Non-pigmented ciliary epithelial cell (primary cell): ENCODE results near the gene ETV3L.

Source experiments
- DNase-seq: peaks from one replicate; pipeline ENCODE4 v3.0.0-alpha.2; 2010; ENCODE audit warnings: low read depth

ETV3L gene

DNA sequence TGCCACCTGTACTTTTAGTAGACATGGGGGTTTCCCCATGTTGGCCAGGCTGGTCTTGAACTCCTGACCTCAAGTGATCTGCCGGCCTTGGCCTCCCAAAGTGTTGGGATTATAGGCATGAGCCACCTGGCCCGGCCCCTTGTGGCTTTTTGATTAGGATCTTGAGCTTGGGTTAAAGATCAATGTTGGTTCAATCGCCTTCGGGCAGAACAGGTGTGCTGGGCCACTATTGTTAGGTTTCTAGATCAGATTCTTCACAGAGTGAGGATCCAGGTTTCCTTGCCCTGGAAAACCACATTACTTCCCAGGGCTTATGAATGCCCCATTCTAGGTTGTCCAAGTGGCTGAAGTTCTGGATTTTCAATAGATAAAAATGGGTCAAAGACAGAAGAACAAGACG is 32.5 kb upstream of the ETV3L start:
- DNase-seq: no peak

DNA sequence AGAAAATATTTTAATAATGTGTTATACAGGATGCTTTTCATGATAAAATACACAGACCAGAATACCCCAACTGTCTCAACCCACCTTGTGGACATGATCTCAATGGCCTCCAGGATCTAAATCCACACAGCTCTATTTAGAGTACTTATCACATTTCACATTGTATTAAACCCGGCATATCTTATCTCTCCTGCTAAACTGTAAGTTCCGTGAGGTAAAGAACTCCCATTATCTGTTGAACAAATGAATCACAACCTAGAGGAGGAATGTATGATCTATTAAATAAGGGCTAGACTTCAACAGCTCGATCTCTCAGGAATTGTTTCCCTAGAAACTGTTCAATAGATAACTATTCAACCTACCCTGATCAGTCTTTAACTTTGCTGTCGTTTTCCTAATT is 31.7 kb upstream of the ETV3L start:
- DNase-seq: no peak

DNA sequence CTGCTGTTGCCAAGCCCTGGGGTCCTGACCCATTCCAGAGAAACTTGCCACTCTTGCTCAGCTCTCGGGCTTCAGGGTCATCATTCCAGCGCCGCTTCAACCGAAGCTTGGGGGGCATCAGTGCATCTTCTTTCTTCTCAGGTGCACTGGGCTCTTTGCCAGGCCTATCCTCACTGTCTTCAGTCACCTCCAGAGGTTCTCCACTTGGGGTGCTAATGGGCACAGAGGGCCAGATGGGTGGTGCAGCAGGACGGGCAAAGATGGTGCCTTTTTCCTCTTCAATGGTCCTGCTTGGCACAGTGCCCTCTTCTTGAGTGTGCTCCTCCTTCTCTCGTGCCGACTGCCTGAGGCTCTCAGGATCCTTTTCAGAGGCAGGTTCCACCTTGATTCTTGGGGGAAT is 25.2 kb upstream of the ETV3L start:
- no peak for DNase-seq

DNA sequence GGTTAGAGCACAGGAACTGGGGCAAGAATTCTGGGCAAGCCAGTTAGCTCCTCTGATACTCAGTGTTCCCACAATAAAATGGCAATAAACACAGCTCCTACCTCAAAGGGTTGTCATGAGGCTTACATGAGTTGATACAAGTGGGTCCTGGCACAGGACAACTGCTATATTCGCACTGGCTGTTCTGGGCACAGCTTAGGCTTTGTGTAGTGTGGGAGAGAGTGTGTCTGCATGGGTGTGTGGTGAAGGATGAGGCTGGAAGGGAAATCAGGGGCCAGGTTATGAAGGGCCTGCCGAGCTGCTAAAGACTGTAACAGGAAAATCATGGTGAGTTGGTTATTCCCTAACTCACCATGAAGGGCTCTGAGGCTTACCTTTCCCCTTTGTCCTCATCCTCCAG is 19.8 kb upstream of the ETV3L start:
- no peak for DNase-seq

DNA sequence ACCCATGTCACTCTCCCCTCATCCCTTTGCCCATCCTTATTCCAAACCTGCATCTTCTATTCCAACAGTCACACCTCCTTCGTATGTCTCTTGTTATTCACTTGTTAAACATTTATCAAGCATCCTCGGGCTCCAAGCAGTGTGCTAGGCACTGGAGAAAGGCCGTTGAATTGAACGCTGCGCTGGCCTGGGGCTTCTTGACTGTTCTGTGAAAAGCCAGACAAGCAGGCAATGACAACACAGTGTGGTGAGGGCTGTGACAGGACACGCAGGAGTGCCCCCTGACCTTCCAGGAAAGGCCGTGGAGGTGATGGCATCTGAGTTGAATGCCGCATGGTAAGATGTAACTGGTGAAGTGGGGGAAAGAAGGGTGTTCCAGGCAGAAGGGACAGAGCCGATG is 19.4 kb upstream of the ETV3L start:
- DNase-seq: no peak

DNA sequence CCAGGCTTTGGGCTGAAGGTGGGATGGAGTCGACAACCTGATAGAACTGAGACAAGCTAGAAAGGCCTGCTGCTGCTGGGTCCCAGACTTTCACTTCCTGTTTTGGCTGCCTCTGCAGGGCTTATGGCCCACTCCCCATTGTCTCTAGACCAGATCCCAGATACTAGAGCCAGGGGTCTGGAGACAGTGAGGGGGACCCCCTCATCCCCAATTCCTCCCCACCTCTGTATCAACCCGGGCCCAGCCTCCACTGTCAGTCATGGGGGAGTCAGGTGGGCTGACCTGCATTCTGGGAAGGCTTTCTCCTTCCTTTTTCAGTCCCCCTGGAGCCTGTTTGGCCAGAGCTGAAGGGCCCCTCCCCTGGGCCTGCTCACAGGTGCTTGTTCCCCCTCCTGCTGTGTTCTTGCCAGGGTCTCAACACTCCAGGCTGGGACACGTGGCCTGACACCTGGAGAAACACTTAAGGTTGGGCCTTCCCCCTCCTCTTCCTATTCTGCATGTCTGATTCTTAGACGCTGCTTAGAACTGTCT is 18.0 kb upstream of the ETV3L start:
- no peak for DNase-seq

DNA sequence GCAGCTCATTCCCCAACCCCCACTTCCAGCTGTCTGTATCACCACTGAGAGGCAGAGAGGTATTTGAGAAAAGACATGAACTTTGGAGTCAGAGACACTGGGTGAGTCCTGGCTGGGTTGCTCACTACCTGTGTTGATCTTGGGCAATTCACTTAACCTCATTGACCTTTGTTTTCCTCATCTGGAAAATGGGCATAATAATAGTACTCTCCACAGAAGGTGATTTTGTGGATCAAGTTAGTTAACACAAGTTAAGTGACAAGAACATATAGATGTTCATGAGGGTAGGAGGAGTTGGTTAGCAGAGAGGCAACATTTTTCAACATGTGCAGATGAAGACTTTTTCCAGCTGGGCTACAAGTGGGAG is 17.1 kb upstream of the ETV3L start:
- DNase-seq: no peak

DNA sequence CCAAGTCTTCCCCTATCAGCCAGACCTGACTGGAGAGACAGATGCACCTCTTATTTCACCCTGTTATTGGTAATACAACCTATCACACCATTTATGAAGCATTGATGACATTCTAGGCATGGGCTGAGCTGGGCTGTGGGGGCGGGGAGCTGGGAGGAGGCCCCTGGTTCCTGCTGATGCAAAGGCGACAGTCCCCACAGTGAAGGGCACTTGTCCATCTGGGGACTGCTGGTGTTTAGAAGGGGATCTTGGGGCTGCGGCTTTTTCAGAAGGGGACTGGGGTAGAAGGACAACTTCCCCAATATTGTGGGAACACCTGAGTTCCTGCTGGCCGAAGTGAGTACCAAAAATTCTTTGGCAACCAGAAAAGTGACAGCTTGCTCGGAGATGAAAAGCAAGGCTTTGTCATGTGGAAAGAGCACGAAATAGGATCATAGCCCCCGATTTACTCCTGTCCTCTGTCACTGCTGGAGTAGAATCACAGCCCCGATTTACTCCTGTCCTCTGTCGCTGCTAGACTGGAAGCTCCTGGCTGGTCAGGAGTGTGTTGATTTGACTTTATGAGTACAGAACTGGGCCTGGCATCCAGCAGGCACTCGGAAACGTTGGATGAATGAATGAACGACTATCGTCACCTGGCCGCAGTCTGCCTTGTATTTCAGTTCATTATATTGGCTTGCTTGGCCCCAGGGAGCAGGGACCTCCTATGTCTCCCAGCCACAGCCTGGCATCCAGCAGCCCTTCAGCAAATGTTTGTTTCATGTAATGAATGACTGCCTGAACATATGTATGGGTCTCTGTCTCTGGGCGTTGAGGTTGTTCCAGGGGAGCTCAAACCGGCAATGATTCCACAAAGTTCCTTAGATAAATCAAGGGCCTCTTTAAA is 16.5 kb upstream of the ETV3L start:
- DNase-seq: no peak

DNA sequence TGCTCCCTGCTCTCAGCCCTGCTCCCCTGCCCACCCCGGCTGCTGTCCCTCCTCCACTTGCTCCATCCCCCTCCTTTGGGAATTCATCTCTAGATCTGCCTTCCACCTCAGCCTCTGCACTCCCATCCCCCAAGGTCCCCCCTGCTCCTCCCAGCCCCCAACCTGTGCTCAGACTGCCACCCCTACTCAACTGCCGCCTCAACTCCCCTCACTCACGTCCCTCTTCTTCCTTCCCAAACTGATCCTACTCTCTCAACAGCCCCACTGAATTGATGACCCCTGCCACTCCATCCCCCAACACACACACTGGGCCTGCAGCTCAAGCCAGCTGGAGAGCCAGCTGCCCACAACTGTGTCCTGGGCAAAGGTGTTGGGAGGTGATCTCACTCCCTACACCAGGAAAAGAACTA is 15.8 kb upstream of the ETV3L start:
- no peak for DNase-seq

DNA sequence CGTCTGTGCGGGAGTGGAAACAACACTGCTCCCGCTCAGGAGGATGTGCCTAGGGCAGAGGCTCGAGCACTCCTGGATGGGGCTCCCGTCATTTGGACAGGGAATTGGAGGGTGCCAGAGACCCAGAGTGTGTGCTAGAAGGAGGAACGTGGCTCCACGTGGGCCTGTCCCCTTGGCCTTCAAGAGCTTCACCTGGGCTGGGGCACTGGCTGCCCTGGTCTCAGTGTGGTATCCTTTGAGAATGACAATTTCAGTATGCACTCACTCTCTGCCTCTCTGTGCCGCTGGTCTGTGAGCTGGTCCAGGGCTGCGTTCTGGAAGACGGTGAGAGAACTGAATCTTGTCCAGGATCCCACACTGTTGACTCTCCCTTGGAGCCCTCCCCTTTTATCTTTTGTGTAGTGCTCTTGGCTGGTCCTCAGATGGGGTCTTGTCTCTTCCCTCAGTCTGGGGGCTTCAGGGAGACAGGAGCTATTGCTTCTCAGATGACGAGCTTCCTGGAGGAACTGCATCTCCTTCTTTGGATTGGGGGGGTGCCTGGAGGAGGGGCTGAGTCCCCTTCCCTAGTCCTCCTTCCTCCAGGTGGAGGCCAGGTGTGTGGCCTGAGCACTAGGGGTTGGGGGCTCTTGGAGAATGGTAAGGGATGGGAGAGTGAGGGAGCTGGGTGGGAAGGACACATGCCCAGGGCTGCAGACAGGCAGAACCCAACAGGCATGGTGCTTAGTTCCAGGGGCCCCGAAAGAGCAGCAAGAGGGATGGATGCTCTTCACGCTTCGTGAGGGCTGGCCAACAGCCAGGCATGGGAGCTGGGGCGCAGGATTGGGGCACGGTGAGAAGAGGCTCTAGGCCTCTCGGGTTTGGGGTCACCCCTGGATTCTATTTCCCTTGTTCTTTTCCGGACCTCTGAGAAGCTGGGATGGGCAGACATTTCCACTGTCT is 14.8 kb upstream of the ETV3L start:
- no peak for DNase-seq

DNA sequence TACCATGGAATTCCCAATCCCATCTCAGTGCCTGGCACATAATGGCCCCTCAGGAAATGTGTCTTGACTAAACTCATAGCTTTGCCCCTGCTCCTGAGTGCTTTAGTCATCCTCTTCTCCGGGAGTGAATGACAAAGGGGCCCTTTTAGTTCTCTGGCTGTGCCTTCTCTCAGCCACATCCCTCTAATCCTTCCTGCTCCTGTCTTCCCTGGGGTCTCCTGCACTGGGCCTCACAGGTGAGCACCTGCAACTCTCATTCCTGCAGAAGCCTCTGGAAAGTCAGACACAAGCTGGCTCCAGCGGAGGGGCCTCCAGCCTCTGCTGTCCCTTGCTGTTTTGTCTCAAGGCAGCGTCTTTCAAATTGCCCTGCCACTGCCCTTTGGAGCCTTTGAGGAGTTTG is 14.0 kb upstream of the ETV3L start:
- no peak for DNase-seq

DNA sequence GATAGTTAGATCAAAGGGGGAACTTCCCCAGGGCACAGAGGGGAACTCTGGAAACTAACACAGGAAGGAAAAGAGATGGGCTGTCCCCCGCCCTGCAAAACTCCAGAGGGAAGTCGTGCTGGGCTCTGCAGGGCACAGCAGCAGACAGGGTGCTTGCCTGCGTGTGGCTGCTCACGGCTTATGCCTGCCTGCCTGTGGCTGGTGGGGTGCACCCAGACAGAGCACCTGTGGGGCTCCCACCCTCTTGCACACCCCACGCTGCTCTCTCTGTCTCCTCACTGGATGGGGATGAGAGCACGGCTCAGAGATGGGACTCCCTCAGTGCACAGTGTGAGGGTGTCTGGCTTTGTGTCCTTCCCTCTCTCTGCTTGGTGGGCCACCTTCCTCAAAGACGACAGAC is 13.5 kb upstream of the ETV3L start:
- no peak for DNase-seq

DNA sequence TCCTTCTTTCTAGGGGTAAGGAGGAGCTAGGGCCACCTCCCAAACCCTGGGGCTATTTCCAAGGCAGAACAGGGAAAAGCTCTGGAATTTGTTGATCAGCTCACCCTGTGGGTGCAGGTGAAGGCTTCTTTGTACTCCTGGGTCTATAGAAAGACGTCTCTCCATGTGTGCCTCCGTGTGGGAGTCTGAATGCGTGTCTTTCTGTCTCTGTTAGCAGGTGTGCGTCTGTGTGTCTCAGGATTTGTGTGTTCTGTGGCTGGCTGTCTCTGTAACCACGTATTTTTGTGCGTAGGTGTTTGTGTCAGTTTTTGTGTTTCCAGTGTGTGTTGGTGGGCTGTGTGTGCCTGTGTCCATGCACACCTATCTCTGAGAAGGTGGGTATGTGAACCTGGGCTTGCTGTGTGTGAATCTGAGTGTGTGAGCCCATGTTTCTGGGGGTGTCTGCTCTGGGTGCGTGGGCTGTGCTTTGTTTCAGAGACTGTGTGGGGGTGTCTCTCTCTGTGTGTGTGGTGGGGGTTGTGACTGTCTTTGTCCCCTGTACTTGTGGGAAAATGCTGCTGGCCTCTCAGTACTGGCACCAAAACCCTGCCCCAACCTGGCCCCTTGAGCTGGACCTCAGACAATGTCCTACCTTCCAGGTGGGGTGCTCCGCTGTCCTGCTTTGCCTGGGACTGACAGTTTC is 12.7 kb upstream of the ETV3L start:
- no peak for DNase-seq

DNA sequence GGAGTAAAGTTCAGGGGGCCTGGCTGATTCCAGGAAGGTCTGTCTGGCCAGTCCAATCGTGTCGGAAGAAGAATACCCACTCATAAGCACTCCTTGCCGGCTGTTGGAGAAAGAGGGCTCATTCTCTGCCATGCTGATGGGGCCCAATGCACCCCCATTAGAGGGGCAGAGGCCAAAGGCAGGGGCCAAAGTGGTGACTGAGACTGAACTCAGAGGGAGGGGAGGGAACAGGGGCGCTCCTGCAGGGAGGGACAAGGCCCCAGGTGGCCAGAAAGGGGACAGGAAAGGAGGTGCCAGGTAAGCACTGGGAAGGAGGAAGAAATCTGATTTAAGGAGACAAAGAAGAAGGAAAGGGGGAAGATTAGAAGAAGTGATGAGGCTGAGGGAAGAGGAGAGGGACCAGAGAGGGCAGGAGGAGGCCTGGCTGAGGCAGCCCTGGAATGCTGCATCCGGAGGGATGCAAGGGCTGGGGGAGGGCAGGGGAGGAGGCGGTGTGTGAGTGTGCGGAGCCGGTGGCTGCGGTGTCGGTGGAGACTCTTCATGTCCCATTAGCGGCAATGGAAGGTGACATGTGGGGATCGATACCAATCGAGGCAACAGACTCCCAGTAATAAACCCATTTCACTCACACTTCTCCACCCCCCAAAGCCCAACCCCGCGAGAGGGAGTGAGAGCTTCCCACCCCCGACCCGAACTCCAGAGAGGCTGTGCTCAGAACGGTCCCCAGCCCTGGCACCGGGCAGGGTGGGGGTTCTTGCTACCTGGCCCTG is 12.0 kb upstream of the ETV3L start:
- DNase-seq: no peak

DNA sequence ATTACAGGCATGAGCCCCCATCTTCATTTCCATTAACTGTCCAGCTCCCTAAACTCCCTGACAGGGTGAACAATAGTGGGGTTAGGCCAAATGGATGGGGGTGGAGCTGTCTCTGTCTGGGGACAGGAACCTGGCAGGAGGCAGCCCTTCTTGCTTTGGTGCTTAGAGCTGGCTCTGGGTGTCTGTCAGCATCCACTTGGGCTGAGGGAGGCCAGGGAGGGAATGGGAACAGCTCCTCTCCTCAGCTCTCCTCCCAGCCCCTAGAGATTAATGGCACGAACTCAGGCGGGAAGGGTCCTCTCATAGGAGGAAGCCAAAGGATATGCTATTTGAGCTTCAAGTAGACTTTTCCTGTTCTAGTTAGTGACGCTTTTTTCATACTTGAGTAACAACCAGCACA is 11.1 kb upstream of the ETV3L start:
- DNase-seq: no peak

DNA sequence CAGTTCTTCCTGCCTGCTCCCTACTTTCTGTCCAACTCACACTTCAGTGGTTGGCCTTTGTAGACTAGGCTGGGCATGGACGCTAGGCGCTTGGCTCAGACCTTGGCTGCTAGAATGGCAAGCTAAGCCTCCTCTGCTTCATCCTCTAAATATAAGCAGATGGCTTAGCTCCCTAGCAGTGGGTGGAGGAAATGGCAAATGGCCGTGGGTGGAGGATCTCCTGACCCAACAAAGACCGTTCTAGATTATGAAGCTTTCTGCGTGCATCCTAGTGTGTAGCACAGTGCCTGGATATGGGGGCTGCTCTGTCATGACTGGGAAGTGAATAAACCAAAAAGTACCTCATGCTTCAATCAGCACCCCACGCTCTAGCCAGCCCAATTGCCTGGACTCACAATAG is 10.4 kb upstream of the ETV3L start:
- DNase-seq: no peak

DNA sequence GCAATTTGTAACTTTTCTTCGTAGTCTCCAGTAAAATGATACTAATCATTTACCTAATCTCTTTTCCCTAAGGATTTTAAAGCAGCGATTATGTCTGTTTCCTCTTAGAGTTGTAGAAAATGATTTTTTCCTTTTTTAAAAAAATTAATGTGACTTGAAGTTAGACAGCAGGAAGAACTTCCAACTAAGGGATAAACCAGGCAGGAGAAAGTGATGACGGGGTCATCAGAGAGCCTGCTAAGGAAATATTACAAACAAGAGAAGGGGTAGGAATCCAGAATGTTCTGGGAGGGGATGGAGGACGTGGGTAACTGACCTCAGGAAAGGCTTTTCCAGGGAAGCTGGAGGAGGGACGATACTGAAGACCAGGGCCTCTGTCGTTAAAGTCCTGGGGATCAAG is 8.8 kb upstream of the ETV3L start:
- DNase-seq: no peak

DNA sequence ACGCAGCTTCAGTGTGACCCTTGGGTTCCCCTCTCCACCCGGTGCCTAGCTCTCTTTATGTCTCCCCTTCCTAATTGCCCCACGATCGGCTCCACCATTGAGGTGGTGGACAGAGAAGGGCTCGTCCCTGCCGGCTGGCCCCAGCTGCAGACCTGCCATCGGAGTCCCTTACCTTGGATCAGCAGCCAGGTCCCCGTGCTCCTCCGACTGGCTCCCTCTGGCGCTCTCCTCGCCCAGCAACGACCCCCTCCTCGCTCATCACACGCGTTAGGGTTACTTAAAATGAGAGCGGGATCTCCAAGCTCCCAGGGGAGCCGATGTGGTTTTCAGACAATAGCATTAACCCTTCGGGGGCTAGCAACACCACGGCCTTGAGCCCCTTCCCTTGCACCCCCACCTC is 8.1 kb upstream of the ETV3L start:
- DNase-seq: no peak

DNA sequence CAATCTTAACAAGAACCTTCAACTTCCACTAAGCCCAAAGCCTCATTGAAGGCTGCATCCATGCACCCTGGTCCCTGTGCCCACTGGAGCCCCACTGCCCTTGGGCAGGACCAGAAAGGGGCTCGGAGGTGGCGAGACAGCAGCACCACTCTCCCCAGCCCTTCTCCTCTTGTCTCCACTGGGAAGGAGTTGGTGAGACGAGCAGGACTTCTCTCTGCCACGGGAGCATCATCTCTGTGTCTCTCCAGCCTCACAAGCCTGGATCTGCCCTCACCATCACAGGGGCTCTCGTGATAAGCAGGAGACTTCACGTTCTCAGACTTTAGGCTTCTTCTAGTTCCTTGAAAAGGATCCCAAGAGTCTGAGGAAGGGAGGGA is 7.2 kb upstream of the ETV3L start:
- DNase-seq: no peak

DNA sequence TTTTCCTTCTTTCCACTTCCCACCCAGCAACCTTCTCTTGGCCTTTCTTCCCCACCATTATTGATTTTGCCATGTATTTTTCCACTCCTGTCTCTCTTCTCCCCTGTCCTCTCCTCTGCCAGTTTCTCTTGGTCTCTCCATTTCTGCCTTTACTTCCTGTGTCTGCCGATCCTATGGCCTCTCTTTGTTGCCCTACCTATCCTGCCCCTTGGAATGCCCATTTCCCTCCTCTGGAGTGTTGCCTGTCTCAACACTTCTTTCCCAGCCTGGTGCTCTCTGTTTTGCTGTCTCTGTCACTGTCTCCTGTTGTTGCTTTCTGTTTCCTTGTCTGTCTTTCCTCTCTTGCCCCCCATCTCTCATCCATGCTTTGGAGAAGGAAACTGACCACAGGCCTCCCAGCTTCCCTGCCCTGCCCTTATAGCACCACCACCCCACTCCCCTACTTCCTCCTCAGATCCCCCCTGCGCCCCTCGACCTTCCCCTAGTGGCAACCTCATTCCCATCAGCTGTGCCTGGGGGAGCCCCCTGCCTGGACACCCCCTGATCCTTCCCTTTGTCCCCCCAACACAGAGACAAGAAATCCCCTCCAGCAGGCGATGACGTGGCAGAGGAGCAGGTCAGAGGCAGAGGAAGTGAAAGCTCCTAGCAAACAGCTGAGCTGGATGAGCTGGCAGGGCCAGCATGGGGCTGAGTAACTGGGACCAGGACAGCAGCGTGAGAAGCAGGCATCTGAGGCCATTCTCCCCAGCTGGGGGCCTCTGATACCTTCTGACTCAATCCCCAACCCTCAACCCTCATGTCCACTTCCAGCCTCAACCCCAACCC is 6.6 kb upstream of the ETV3L start:
- DNase-seq: peak; percentile 62
